Adipose tissue (tissue), 3 donors: ENCODE measurements around the gene KRTAP5-4. TPM values are rescaled to one million over a fixed set of nuclear protein-coding genes. Genes with fewer than 3 reads are reported as not detected.
"Not testable (repeated sequence)": the region's sequence is repeated elsewhere in the genome, so short reads cannot be mapped to it uniquely, and the experiment has no call there.

ENCODE experiments used
- H3K27ac ChIP-seq: one replicate; pipeline ENCODE4 v1.5.1; 2013; ENCODE audit warnings: low read depth, low read length
- WGBS, 3 donors: extraction: QIAGEN DNeasy Blood & Tissue Kit; methylation state at CpG; one replicate each; pipeline ENCODE4 v1.1.7; 2013; 5-methylcytosine and 5-hydroxymethylcytosine counted together
- polyA plus RNA-seq, 3 donors: library from polyadenylated mRNA; stranded (reverse); fragments of 200-250 nt; gene quantifications; one replicate each; pipeline ENCODE4 v1.2.3, GENCODE V29; 2013
- donor health status: healthy with polysubstance abuse.
- donor health status: Bipolar disorder and iron deficiency.
- donor health status: healthy.

The KRTAP5-4 gene, protein sequence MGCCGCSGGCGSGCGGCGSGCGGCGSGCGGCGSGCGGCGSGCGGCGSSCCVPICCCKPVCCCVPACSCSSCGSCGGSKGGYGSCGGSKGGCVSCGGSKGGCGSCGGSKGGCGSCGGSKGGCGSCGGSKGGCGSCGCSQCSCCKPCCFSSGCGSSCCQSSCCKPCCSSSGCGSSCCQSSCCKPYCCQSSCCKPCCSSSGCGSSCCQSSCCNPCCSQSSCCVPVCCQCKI
- polyA plus RNA-seq: not detected

DNA sequence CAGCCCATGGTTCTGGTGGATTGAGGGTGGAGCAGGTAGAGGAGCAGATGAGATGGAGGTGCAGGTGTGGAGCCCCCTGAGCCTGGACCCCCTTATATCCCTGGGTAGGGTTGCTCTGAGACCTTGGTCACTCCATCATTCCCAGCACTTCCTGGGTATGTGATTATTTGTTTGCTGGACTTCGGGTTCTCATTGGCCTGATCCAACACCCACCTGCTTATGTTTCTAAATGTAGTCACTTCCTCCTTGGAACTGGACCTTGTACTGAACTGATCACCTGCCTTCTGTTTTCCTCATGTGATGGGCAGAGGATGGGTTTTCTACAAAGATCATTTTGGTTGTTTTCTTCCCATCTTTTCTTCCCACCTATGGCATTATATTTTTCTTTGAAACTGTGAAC is at the start of gene KRTAP5-4:
Gene KRTAP5-4 (minus strand): TSS at position 53 of the 400 bp plus-strand sequence. CDS start 45 bp downstream, at position 8.
- 24 to 35% (median 32%) methylated on average over 1 of the region's 1 CpG for WGBS, 3 donors

DNA sequence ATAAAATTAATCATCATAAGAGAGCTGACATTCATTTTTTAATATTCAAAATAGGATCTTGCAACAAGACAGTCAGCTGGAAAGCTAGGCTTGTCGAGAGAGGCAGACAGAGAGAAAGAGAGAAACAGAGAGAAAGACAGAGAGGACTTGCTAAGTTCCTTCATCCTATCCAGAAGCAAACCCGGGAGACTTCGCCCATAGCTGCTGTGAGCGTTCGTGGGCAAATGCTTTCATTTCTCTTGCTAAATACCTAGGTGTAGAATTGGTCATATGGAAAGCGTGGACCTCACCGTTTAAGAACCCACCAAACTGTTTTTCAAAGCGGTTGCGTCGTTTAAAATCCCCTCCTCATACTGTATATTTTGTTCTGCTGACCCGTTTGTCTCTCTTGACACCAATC is 49.7 kb upstream of the KRTAP5-4 start:
- WGBS, 3 donors: 76 to 81% (median 77%) methylated on average over 11 of the region's 11 CpGs
- no peak overlapping the region for H3K27ac ChIP-seq

More for the DNA sequence above, at the start of gene KRTAP5-4:
- H3K27ac ChIP-seq: no peak within 1 kb of the TSS

DNA sequence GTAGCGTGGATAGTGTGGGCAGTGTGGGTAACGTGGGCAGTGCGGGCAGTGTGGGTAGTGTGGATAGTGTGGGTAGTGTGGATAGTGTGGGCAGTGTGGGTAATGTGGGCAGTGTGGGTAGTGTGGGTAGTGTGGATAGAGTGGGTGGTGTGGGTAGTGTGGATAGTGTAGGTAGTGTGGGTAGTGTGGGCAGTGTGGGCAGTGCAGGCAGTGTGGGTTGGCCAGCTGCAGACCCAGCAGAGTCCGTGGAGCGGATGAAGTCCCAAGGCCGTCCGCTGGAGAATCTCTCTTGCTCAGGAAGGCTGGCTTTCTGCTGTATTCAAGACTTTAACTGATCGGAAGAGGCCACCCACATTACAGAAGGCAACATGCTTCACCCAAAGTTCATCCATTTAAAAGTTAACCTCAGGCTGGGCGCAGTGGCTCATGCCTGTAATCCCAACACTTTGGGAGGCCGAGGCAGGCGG is 49.0 kb upstream of the KRTAP5-4 start:
- no peak overlapping the region for H3K27ac ChIP-seq
- 81 to 84% (median 84%) methylated on average over 11 of the region's 11 CpGs for WGBS, 3 donors

- WGBS, 3 donors: 82 to 97% (median 91%) methylated on average over 1 of the region's 1 CpG
- H3K27ac ChIP-seq: not testable (repeated sequence)
Measured at GRCh38 chr11:1670457-1670856, 48.5 kb upstream of the KRTAP5-4 start.

DNA sequence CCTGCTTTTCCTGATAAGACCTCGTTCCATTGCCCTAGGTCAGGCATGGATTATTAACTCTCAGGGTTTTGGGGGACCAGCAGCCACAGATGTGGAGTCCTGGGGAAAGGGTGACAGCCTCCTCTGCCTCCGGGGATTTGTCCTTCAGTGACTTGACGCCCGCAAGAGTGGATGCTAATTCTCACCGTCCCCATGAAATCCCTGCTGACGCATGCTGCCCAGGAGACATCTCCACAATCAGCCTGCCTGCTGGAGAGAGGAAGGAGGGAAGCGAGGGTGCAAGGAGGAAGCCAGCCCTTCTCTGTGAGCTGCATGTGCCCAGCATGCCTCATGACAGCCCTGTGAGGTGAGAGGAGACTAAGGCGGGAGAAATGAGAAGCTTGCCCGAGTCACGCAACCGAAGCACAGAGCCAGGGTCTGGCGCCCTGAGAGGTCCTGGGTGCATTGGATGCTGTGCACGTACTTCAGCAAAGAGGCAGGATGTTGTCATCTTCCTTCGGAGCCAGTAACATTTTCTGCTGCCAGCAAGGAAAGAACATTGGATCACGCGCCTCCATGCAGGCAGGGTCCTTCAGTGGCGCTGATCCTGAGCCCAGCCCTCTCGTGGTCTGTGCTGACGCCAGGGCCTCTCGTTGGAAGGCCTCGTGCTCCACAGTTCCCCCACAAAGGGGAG is 47.7 kb upstream of the KRTAP5-4 start:
- 36 to 65% (median 45%) methylated on average over 21 of the region's 21 CpGs for WGBS, 3 donors
- H3K27ac ChIP-seq: no peak overlapping the region

- 54 to 67% (median 67%) methylated on average over 13 of the region's 13 CpGs for WGBS, 3 donors
- no peak overlapping the region for H3K27ac ChIP-seq
Measured at GRCh38 chr11:1668911-1669473, 47.1 kb upstream of the KRTAP5-4 start.

GRCh38 chr11:1667906-1668305 is 46.0 kb upstream of the KRTAP5-4 start:
- 31 to 55% (median 34%) methylated on average over 16 of the region's 16 CpGs for WGBS, 3 donors
- no peak overlapping the region for H3K27ac ChIP-seq

DNA sequence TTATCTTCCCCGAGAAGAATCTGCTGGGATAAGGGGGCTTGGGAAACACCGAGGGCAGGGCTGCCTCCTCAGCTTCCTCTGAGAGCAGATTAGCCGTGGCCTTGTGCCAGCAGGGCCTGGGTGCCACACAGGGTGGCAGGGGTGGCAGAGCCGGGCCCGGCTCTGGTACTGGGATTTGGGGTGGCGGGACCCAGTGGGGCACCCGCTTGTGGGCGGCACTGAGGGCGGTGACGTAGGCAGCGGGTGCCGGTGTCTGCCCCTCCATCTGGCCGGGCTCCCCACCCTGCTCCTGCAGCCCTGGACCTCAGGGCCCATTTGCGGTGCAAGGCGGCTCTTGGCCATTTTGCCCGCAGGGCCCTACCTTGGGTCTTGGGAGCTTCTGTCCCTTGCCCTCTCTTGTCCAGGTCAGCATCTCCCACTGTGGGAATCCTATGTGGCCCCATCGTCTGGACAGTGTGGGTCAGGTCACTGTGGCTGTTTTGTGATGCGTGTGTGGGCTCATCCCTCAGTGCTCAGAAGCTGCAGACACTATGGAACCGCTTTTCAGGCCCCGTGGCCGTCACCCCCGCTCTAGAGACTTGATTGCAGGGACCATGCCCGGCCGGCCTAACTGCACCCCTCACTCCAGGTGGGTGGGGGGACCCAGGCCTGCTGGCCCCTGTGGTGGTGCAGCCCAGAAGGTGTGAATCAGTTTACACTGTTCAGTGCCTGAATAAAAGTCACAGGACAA is 45.3 kb upstream of the KRTAP5-4 start:
- H3K27ac ChIP-seq: no peak overlapping the region

DNA sequence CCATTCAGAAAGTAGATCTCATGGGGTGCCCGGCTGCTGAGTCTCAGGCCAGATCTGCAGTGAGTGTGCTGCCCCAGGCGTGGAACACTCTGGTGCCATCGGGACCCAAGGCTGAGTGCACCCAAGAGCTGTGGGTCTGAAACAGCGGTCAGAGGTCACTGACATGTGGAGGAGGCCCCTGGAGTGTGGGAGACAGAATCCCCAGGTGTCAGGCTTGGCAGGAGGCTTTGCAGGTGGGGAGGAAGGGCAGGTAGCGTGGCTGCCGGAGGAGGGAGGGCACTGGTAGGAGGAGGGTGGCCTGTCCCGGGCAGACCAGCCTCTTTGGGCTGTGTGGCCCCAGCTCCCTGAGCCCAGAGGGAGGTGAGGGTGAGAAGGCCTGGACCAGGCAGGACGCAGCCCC is 43.4 kb upstream of the KRTAP5-4 start:
- no peak overlapping the region for H3K27ac ChIP-seq
- 71 to 95% (median 80%) methylated on average over 4 to 6 of the region's 8 CpGs for WGBS, 3 donors

More for the DNA sequence above, 45.3 kb upstream of the KRTAP5-4 start:
- WGBS, 3 donors: 81 to 90% (median 88%) methylated on average over 17 to 24 of the region's 24 CpGs

- 54 to 70% (median 60%) methylated on average over 13 to 18 of the region's 18 CpGs for WGBS, 3 donors
- H3K27ac ChIP-seq: not testable (repeated sequence)
Measured at GRCh38 chr11:1662699-1663283, 40.9 kb upstream of the KRTAP5-4 start.

GRCh38 chr11:1661454-1662269 is 39.7 kb upstream of the KRTAP5-4 start:
- WGBS, 3 donors: 60 to 66% (median 61%) methylated on average over 18 to 20 of the region's 25 CpGs
- not testable (repeated sequence) for H3K27ac ChIP-seq

GRCh38 chr11:1660111-1660867 is 38.4 kb upstream of the KRTAP5-4 start:
- 78 to 84% (median 82%) methylated on average over 23 to 24 of the region's 24 CpGs for WGBS, 3 donors

GRCh38 chr11:1659506-1659905 is 37.6 kb upstream of the KRTAP5-4 start:
- 43 to 83% (median 52%) methylated on average over 14 of the region's 14 CpGs for WGBS, 3 donors
- H3K27ac ChIP-seq: no peak overlapping the region

More at GRCh38 chr11:1660111-1660867, 38.4 kb upstream of the KRTAP5-4 start:
- no peak overlapping the region for H3K27ac ChIP-seq

DNA sequence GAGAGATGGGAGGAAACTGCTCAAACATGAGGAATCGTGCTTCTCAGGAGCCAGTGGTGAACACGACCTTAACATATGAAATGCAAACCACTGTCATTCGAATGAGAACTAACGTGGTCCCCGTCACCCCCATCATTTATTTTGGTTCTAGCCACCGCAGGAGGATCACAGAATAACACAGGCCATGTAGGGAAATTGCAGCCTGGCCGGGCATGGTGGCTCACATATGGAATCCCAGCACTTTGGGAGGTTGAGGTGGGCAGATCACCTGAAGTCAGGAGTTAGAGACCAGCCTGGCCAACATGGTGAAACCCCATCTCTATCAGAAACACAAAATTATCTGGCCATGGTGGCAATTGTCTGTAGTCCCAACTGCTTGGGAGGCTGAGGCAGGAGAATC is 34.7 kb upstream of the KRTAP5-4 start:
- H3K27ac ChIP-seq: no peak overlapping the region
- 72 to 81% (median 76%) methylated on average over 7 of the region's 7 CpGs for WGBS, 3 donors

- no peak overlapping the region for H3K27ac ChIP-seq
- WGBS, 3 donors: 82 to 93% (median 86%) methylated on average over 9 of the region's 9 CpGs
Measured at GRCh38 chr11:1656061-1656441, 34.1 kb upstream of the KRTAP5-4 start.

- WGBS, 3 donors: 82 to 85% (median 82%) methylated on average over 26 of the region's 26 CpGs
- H3K27ac ChIP-seq: no peak overlapping the region
Measured at GRCh38 chr11:1655168-1656060, 33.5 kb upstream of the KRTAP5-4 start.
